ENCODE data around the gene AMOTL1. TPM values are rescaled to one million over a fixed set of nuclear protein-coding genes. Genes with fewer than 3 reads are reported as not detected.

The AMOTL1 gene
- total and polyA plus RNA-seq, 2 donors (not counting 3 experiments of a cell fraction or from before 2014, with no cell fraction given), result 12.5 to 37.8 TPM

DNA sequence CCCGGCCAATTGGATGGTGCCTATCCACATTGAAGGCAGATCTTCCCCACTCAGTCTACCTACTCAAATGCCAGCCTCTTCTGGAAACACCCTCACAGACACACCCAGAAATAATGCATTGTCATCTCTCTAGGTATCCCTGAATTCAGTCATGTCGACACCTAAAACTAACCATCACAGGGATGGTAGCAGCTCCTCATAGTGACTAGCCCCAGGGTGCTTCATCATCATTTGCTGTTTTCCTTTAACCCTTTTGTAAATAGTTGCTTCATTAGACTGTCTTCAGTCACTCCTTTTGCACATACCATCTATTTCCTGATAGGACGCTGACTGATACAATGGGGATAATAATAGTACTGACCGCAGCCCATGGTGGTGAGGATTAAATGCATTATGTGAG, 18.8 kb upstream of the AMOTL1 start:
- DNase-seq (ENCODE audit: low read depth, low spot score), result no peak
- POLR2A ChIA-PET, result no interaction called here

GRCh38 chr11:94750319-94751217, 17.6 kb upstream of the AMOTL1 start:
- no peaks in the 10 kb centered on the region for H4K20me1 ChIP-seq (replicated peaks; ENCODE audit: control insufficient read depth, extremely low read depth, insufficient read depth, low read length)
- H3K27me3 ChIP-seq (ENCODE audit: control insufficient read depth in 2 of 2, insufficient read depth in 2 of 2, low read length in 2 of 2), result no peaks in the 10 kb centered on the region
- no peak for TF ChIP-seq FOS (IDR thresholded peaks at IDR 0.05; ENCODE audit: borderline replicate concordance, insufficient read depth, low read length)
- TF ChIP-seq, protein P1, sequence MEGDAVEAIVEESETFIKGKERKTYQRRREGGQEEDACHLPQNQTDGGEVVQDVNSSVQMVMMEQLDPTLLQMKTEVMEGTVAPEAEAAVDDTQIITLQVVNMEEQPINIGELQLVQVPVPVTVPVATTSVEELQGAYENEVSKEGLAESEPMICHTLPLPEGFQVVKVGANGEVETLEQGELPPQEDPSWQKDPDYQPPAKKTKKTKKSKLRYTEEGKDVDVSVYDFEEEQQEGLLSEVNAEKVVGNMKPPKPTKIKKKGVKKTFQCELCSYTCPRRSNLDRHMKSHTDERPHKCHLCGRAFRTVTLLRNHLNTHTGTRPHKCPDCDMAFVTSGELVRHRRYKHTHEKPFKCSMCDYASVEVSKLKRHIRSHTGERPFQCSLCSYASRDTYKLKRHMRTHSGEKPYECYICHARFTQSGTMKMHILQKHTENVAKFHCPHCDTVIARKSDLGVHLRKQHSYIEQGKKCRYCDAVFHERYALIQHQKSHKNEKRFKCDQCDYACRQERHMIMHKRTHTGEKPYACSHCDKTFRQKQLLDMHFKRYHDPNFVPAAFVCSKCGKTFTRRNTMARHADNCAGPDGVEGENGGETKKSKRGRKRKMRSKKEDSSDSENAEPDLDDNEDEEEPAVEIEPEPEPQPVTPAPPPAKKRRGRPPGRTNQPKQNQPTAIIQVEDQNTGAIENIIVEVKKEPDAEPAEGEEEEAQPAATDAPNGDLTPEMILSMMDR (IDR thresholded peaks at IDR 0.05; ENCODE audit: extremely low read depth in 1 of 2, insufficient read depth in 1 of 2, low read depth in 1 of 2, low read length in 2 of 2), result no peak
- no peak for TF ChIP-seq EZH2 (IDR thresholded peaks at IDR 0.05; ENCODE audit: borderline replicate concordance, low read depth, low read length, severe bottlenecking)
- TF ChIP-seq GATA2 (IDR thresholded peaks at IDR 0.05; ENCODE audit: insufficient read depth, insufficient read length, low read depth, low read length), result peak; percentile 39
- H3K9me1 ChIP-seq (replicated peaks; ENCODE audit: control insufficient read depth, extremely low read depth, insufficient read depth, low read length), result no peaks in the 10 kb centered on the region
- H2AFZ ChIP-seq (ENCODE audit: low read depth, low read length), result peak overlapping the region; percentile 3
- H3K4me1 ChIP-seq (ENCODE audit: control insufficient read depth, extremely low read depth, insufficient read depth, low read length), result peaks cover 20% of the 10 kb centered on the region
- intact Hi-C loops (cut with micrococcal nuclease) (no loop called here), dilution Hi-C loops (cut with MboI; ENCODE audit: extremely low pct_ligation_motif_present, low sequenced_read_pairs) (no loop called here)
- no TSS peak for BruUV-seq (replicated peaks)
- peak overlapping the region; percentile 42 for H3K27ac ChIP-seq (ENCODE audit: insufficient read depth, low read depth, low read length)
- peak overlapping the region; percentile 80 for H3K4me2 ChIP-seq (ENCODE audit: insufficient read depth, low read length)
- CTCF ChIA-PET, result interaction anchor here (1.0 to 1.2 kb wide), 3 partner anchors 9 to 127 kb away, joined by 4 to 7 read pairs (median 4); no protein-coding TSS in a partner anchor
- POLR2A ChIA-PET, result no interaction called here
- peak overlapping the region in 1 of 3 experiments; percentile 14 for H3K4me3 ChIP-seq (replicated peaks in 1 of 3; ENCODE audit: insufficient read depth in 1 of 3, low read depth in 1 of 3, low read length in 3 of 3)
- no peaks in the 10 kb centered on the region for H3K9me3 ChIP-seq (replicated peaks; ENCODE audit: control insufficient read depth, insufficient read depth, low read length)
- H3K36me3 ChIP-seq (ENCODE audit: control insufficient read depth in 2 of 2, extremely low read depth in 1 of 2, insufficient read depth in 2 of 2, low read length in 2 of 2), result no peaks in the 10 kb centered on the region
- H3K79me2 ChIP-seq (ENCODE audit: control insufficient read depth, insufficient read depth, low read length), result no peaks in the 10 kb centered on the region
- FAIRE-seq (peak; percentile 37), DNase-seq (ENCODE audit: low read depth, low spot score) (peak; percentile 51)
- no peak overlapping the region for H3K9ac ChIP-seq (replicated peaks; ENCODE audit: extremely low read depth, insufficient read depth, low read length)

More for the DNA sequence above, 18.8 kb upstream of the AMOTL1 start:
- Histone ChIP-seq H3K4me3 (replicated peaks in 1 of 3; ENCODE audit: insufficient read depth in 1 of 3, low read depth in 1 of 3, low read length in 3 of 3) (no peak overlapping the region), H3K79me2 (ENCODE audit: control insufficient read depth, insufficient read depth, low read length) (no peaks in the 10 kb centered on the region), H3K4me1 (ENCODE audit: control insufficient read depth, extremely low read depth, insufficient read depth, low read length) (peaks cover 20% of the 10 kb centered on the region), H3K9me1 (replicated peaks; ENCODE audit: control insufficient read depth, extremely low read depth, insufficient read depth, low read length) (no peaks in the 10 kb centered on the region), H3K27ac (ENCODE audit: insufficient read depth, low read depth, low read length) (no peak overlapping the region), H3K9me3 (replicated peaks; ENCODE audit: control insufficient read depth, insufficient read depth, low read length) (no peaks in the 10 kb centered on the region), H3K4me2 (ENCODE audit: insufficient read depth, low read length) (no peak overlapping the region), H3K9ac (replicated peaks; ENCODE audit: extremely low read depth, insufficient read depth, low read length) (no peak overlapping the region), H2AFZ (ENCODE audit: low read depth, low read length) (no peak overlapping the region), H4K20me1 (replicated peaks; ENCODE audit: control insufficient read depth, extremely low read depth, insufficient read depth, low read length) (no peaks in the 10 kb centered on the region), H3K27me3 (ENCODE audit: control insufficient read depth in 2 of 2, insufficient read depth in 2 of 2, low read length in 2 of 2) (no peaks in the 10 kb centered on the region), H3K36me3 (ENCODE audit: control insufficient read depth in 2 of 2, extremely low read depth in 1 of 2, insufficient read depth in 2 of 2, low read length in 2 of 2) (no peaks in the 10 kb centered on the region)
- FAIRE-seq, result peak; percentile 73
- TF ChIP-seq EZH2 (IDR thresholded peaks at IDR 0.05; ENCODE audit: borderline replicate concordance, low read depth, low read length, severe bottlenecking), result no peak
- peak; percentile 49 for TF ChIP-seq FOS (IDR thresholded peaks at IDR 0.05; ENCODE audit: borderline replicate concordance, insufficient read depth, low read length)
- intact Hi-C loops (cut with micrococcal nuclease), result no loop called here
- CTCF ChIA-PET, result interaction anchor here (1.2 kb wide), 1 partner anchor 126 kb away, joined by 4 read pairs; no protein-coding TSS in a partner anchor
- no TSS peak for BruUV-seq (replicated peaks)
- dilution Hi-C loops (cut with MboI; ENCODE audit: extremely low pct_ligation_motif_present, low sequenced_read_pairs), result no loop called here

Measured in endothelial cell of umbilical vein (primary cell).